Measurements from ENCODE around the gene ZNF730.
"Not testable (repeated sequence)": the region's sequence is repeated elsewhere in the genome, so short reads cannot be mapped to it uniquely, and the experiment has no call there.

Gene ZNF730

GRCh38 chr19:23098286-23098685, 18.5 kb upstream of the ZNF730 start:
- no peak for TF ChIP-seq CTCF (conservative IDR thresholded peaks at IDR 0.05)
- H3K27ac ChIP-seq, result no peak overlapping the region

- no peak for TF ChIP-seq CTCF (conservative IDR thresholded peaks at IDR 0.05)
These were observed 17.8 kb upstream of the ZNF730 start for GRCh38 chr19:23098988-23099387.

GRCh38 chr19:23099966-23100365, 16.9 kb upstream of the ZNF730 start:
- H3K27ac ChIP-seq, result no peak overlapping the region

More at GRCh38 chr19:23098988-23099387, 17.8 kb upstream of the ZNF730 start:
- H3K27ac ChIP-seq, result no peak overlapping the region

GRCh38 chr19:23101241-23101640, 15.6 kb upstream of the ZNF730 start:
- no peak for TF ChIP-seq CTCF (conservative IDR thresholded peaks at IDR 0.05)
- no peak overlapping the region for H3K27ac ChIP-seq

More at GRCh38 chr19:23099966-23100365, 16.9 kb upstream of the ZNF730 start:
- TF ChIP-seq CTCF (conservative IDR thresholded peaks at IDR 0.05), result no peak

- TF ChIP-seq CTCF (conservative IDR thresholded peaks at IDR 0.05), result no peak
- no peak overlapping the region for H3K27ac ChIP-seq
These were observed 1.6 kb downstream of the ZNF730 start for GRCh38 chr19:23118400-23118799.

GRCh38 chr19:23134211-23134610, 17.4 kb downstream of the ZNF730 start:
- H3K27ac ChIP-seq, result not testable (repeated sequence)

GRCh38 chr19:23145617-23146415, 29.0 kb downstream of the ZNF730 start:
- no peak overlapping the region for H3K27ac ChIP-seq
- no peak for TF ChIP-seq CTCF (conservative IDR thresholded peaks at IDR 0.05)

GRCh38 chr19:23160766-23161165, 43.9 kb downstream of the ZNF730 start:
- TF ChIP-seq CTCF (conservative IDR thresholded peaks at IDR 0.05), result no peak

GRCh38 chr19:23168286-23168685, 51.5 kb downstream of the ZNF730 start:
- not testable (repeated sequence) for H3K27ac ChIP-seq

More at GRCh38 chr19:23160766-23161165, 43.9 kb downstream of the ZNF730 start:
- no peak overlapping the region for H3K27ac ChIP-seq
